GM12878 (cell line): ENCODE results near the gene CAMTA1. TPM values are rescaled to one million over a fixed set of nuclear protein-coding genes. Genes with fewer than 3 reads are reported as not detected.

Experiments used
- ATAC-seq: fragments of 200-7000 bp; cut with Tn5 transposase; 3 replicates; pipeline ENCODE4 v1.9.1; 2020; ENCODE audit warnings: mild to moderate bottlenecking, moderate library complexity
- BruUV-seq: library from RNA; stranded (reverse); fragments of 400-500 nt; replicated peaks from 2 replicates; lab custom pipeline; 2021; lab: Mats Ljungman, UMichigan
- CTCF ChIA-PET: fragments of 300-600 bp; sonication (Branson Sonifier 250); formaldehyde crosslinking; extraction: SDS; loops from one replicate; lab custom pipeline; 2021; ENCODE audit warnings: inconsistent platforms; lab: Yijun Ruan, JAX
- POLR2A ChIA-PET: fragments of 350-600 bp; formaldehyde crosslinking; extraction: SDS; loops from one replicate; lab custom pipeline; 2021; ENCODE audit warnings: inconsistent platforms; lab: Charles Lee
- RAD21 ChIA-PET: fragments of 300-600 bp; sonication (Branson Sonifier 250); formaldehyde crosslinking; loops from one replicate; lab custom pipeline; 2023; ENCODE audit warnings: antibody characterized with exemption; ENCODE audit not compliant: unreplicated experiment; lab: Charles Lee
- SMC1A ChIA-PET: fragments of 300-600 bp; sonication (Branson Sonifier 250); formaldehyde crosslinking; loops from one replicate; lab custom pipeline; 2023; ENCODE audit not compliant: unreplicated experiment, uncharacterized antibody; lab: Charles Lee
- DNase-seq: peaks from one replicate; pipeline ENCODE4 v3.0.0-alpha.2; 2011; ENCODE audit warnings: low read depth, low spot score
- FAIRE-seq: peaks from 3 replicates; lab custom pipeline; 2011; peaks lifted over from hg19 to GRCh38; lab: Jason Lieb, UNC
- H2AFZ ChIP-seq: 2 replicates; pipeline ENCODE4 v1.6.0; 2011; ENCODE audit warnings: low read depth, low read length, control low read depth; ENCODE audit not compliant: control insufficient read depth
- H3K27ac ChIP-seq: 2 replicates; pipeline ENCODE4 v1.5.1; 2011; ENCODE audit warnings: control low read depth; ENCODE audit not compliant: control insufficient read depth, insufficient read depth
- H3K27me3 ChIP-seq, 2 experiments: replicated peaks in 1 of 2; 2 replicates each; pipeline versions ENCODE4 v1.6.0 to v1.6.1; 2011; ENCODE audit warnings: low read length in 1 of 2; ENCODE audit not compliant: control insufficient read depth in 2 of 2, insufficient read depth in 2 of 2
- H3K36me3 ChIP-seq, 2 experiments: 2 replicates each; pipeline ENCODE4 v1.5.1; 2011; ENCODE audit warnings: low read length in 1 of 2; ENCODE audit not compliant: control insufficient read depth in 2 of 2, insufficient read depth in 2 of 2
- H3K4me1 ChIP-seq: 2 replicates; pipeline ENCODE4 v1.6.1; 2011; ENCODE audit warnings: mild to moderate bottlenecking, low read length, moderate library complexity, mixed read lengths; ENCODE audit not compliant: control insufficient read depth, insufficient read depth
- H3K4me2 ChIP-seq: 2 replicates; pipeline ENCODE4 v1.6.0; 2011; ENCODE audit warnings: control low read depth; ENCODE audit not compliant: control insufficient read depth, insufficient read depth
- H3K4me3 ChIP-seq: fragments of 200-600 bp; sonication (generic); 2 replicates; pipeline ENCODE4 v1.5.1; 2016
- H3K79me2 ChIP-seq: 2 replicates; pipeline ENCODE4 v1.6.0; 2011; ENCODE audit warnings: low read length; ENCODE audit not compliant: control insufficient read depth, insufficient read depth
- H3K9ac ChIP-seq: 2 replicates; pipeline ENCODE4 v1.8.0; 2011; ENCODE audit warnings: low read length, control low read depth, mixed read lengths; ENCODE audit not compliant: control insufficient read depth, insufficient read depth
- H3K9me3 ChIP-seq: replicated peaks from 3 replicates; pipeline ENCODE4 v1.5.1; 2011; ENCODE audit warnings: mild to moderate bottlenecking, low read length; ENCODE audit not compliant: control insufficient read depth, insufficient read depth
- H4K20me1 ChIP-seq: 2 replicates; pipeline ENCODE4 v1.6.0; 2011; ENCODE audit not compliant: control insufficient read depth, insufficient read depth
- HDAC2 ChIP-seq: fragments of 200-600 bp; sonication (generic); IDR thresholded peaks from 2 replicates; pipeline ENCODE4 v1.6.1; 2017
- KDM1A ChIP-seq: fragments of 200-600 bp; sonication (generic); IDR thresholded peaks from 2 replicates; pipeline ENCODE4 v1.6.1; 2016; ENCODE audit warnings: borderline replicate concordance
- SMC3 ChIP-seq: IDR thresholded peaks from 2 replicates; pipeline ENCODE4 v1.6.1; 2011; ENCODE audit warnings: low read length, improper control_type of control experiment, borderline replicate concordance
- ZNF274 ChIP-seq: IDR thresholded peaks from one replicate; pipeline ENCODE4 v1.8.0; 2011; ENCODE audit not compliant: insufficient read length, insufficient read depth
- WGBS: methylation state at CpG from one replicate; pipeline ENCODE4 v1.1.6; 2016; ENCODE audit warnings: low lambda C conversion rate; ENCODE audit not compliant: insufficient replicate concordance, insufficient coverage; ENCODE audit errors: missing lambda C conversion rate; 5-methylcytosine and 5-hydroxymethylcytosine counted together
- in situ Hi-C: fragments of 300-500 bp; cut with MboI; formaldehyde crosslinking; loops from 9 replicates; pipeline ENCODE4 v1.14.3; 2018; ENCODE audit warnings: mixed read lengths
- intact Hi-C: fragments of 100-400 bp; cut with micrococcal nuclease; formaldehyde crosslinking; loops from one replicate; pipeline ENCODE4 v1.14.2; 2022; ENCODE audit not compliant: unreplicated experiment
- polyA plus RNA-seq, 11 experiments: library from polyadenylated mRNA; depleted of rRNA in 4 of 11; unstranded in 6 of 11; stranded (reverse) in 5 of 11; fragments of >200 nt; fragmentation: Nextera tagmentation in 4 of 11; fragmentation: Illumina TruSeq in 1 of 11; extraction: Ambion mirVana in 4 of 11; extraction: Trizol in 1 of 11; gene quantifications; 1 replicate in 1 of 11; 2 replicates in 10 of 11; pipeline versions ENCODE4 v1.2.1 to v1.2.3, GENCODE V29; 2011 to 2016; ENCODE audit warnings: inconsistent platforms in 2 of 11, missing spikeins in 2 of 11, low read depth in 1 of 11
- total RNA-seq, 4 experiments: library from RNA; depleted of rRNA in 3 of 4; stranded (reverse); fragments of >200 nt in 3 of 4; fragmentation: Illumina TruSeq in 1 of 4; extraction: Trizol in 1 of 4; gene quantifications; 2 replicates each; pipeline versions ENCODE4 v1.2.1 to v1.2.3, GENCODE V29; 2013 to 2021
- TF ChIP-seq, protein P1 (sequence below): IDR thresholded peaks from 2 replicates; pipeline ENCODE4 v1.6.1; 2011; ENCODE audit warnings: mild to moderate bottlenecking, low read depth, low read length, moderate library complexity; ENCODE audit not compliant: insufficient replicate concordance
- TF ChIP-seq, protein P2 (sequence below): fragments of 450-650 bp; formaldehyde crosslinking; IDR thresholded peaks from 2 replicates; pipeline ENCODE4 v1.5.0; 2022; ENCODE audit warnings: mild to moderate bottlenecking, missing genetic modification characterization
- TF ChIP-seq, protein P3 (sequence below): fragments of 450-650 bp; IDR thresholded peaks from 2 replicates; pipeline ENCODE4 v1.6.1; 2018; ENCODE audit warnings: mild to moderate bottlenecking, low read depth, moderate library complexity; ENCODE audit not compliant: partially characterized antibody
- TF ChIP-seq, protein P4 (sequence below): IDR thresholded peaks from 2 replicates; pipeline ENCODE4 v1.6.1; 2012; ENCODE audit warnings: mild to moderate bottlenecking, low read depth, low read length

The CAMTA1 gene
- total and polyA plus RNA-seq, 10 of the 15 experiments (the other 5 are each of a cell fraction or from before 2014, with no cell fraction given): 37.7 to 148 (median 76.4) TPM

DNA sequence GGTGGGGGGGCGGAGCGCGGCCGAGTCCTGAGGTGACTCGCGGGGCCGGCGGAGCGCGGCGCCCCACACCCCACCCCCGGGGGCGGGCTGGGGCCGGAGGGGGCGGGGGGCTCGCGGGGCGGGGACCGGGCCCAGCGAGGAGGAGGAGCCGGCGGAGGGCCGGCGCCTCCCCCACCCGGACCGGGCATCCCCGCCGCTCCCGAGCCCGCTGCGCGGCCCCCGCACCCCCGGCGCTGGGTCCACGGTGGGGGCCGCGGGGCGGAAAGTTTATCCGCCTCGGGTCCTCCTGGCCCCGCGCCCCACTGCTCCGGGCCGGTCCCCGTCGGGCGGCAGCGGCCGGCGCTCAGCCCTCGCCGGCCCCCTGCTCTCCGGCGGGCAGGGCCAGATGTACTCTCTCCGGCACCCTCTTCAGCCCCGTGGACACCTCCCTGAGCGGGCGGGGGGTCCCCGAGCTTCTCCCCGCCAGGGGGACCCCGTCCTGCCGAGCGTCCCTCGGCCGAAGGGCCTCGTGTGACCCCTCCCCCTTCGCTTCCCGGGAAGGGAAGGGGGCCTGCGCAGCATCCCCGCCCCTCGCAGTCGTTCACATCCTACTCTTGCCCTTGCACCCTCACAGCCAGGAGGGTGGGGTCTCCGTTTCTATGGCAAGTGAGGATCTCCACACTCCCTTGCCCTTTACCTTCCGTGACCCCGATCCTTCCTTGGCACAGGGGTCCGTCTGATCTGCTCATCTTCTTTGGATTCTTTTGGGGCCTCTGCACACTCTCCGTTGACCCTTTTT, 663 bp downstream of the CAMTA1 start:
- H3K27ac ChIP-seq: peak overlapping the region; percentile 64
- TF ChIP-seq, protein P1, sequence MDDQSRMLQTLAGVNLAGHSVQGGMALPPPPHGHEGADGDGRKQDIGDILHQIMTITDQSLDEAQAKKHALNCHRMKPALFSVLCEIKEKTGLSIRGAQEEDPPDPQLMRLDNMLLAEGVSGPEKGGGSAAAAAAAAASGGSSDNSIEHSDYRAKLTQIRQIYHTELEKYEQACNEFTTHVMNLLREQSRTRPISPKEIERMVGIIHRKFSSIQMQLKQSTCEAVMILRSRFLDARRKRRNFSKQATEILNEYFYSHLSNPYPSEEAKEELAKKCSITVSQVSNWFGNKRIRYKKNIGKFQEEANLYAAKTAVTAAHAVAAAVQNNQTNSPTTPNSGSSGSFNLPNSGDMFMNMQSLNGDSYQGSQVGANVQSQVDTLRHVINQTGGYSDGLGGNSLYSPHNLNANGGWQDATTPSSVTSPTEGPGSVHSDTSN: no peak
- TF ChIP-seq ZNF274 (no peak), KDM1A (no peak), HDAC2 (no peak), SMC3 (no peak)
- TF ChIP-seq, protein P2, sequence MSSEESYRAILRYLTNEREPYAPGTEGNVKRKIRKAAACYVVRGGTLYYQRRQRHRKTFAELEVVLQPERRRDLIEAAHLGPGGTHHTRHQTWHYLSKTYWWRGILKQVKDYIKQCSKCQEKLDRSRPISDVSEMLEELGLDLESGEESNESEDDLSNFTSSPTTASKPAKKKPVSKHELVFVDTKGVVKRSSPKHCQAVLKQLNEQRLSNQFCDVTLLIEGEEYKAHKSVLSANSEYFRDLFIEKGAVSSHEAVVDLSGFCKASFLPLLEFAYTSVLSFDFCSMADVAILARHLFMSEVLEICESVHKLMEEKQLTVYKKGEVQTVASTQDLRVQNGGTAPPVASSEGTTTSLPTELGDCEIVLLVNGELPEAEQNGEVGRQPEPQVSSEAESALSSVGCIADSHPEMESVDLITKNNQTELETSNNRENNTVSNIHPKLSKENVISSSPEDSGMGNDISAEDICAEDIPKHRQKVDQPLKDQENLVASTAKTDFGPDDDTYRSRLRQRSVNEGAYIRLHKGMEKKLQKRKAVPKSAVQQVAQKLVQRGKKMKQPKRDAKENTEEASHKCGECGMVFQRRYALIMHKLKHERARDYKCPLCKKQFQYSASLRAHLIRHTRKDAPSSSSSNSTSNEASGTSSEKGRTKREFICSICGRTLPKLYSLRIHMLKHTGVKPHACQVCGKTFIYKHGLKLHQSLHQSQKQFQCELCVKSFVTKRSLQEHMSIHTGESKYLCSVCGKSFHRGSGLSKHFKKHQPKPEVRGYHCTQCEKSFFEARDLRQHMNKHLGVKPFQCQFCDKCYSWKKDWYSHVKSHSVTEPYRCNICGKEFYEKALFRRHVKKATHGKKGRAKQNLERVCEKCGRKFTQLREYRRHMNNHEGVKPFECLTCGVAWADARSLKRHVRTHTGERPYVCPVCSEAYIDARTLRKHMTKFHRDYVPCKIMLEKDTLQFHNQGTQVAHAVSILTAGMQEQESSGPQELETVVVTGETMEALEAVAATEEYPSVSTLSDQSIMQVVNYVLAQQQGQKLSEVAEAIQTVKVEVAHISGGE (CRISPR knock-in tag): no peak
- TF ChIP-seq, protein P3, sequence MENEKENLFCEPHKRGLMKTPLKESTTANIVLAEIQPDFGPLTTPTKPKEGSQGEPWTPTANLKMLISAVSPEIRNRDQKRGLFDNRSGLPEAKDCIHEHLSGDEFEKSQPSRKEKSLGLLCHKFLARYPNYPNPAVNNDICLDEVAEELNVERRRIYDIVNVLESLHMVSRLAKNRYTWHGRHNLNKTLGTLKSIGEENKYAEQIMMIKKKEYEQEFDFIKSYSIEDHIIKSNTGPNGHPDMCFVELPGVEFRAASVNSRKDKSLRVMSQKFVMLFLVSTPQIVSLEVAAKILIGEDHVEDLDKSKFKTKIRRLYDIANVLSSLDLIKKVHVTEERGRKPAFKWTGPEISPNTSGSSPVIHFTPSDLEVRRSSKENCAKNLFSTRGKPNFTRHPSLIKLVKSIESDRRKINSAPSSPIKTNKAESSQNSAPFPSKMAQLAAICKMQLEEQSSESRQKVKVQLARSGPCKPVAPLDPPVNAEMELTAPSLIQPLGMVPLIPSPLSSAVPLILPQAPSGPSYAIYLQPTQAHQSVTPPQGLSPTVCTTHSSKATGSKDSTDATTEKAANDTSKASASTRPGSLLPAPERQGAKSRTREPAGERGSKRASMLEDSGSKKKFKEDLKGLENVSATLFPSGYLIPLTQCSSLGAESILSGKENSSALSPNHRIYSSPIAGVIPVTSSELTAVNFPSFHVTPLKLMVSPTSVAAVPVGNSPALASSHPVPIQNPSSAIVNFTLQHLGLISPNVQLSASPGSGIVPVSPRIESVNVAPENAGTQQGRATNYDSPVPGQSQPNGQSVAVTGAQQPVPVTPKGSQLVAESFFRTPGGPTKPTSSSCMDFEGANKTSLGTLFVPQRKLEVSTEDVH: no peak
- TF ChIP-seq, protein P4, sequence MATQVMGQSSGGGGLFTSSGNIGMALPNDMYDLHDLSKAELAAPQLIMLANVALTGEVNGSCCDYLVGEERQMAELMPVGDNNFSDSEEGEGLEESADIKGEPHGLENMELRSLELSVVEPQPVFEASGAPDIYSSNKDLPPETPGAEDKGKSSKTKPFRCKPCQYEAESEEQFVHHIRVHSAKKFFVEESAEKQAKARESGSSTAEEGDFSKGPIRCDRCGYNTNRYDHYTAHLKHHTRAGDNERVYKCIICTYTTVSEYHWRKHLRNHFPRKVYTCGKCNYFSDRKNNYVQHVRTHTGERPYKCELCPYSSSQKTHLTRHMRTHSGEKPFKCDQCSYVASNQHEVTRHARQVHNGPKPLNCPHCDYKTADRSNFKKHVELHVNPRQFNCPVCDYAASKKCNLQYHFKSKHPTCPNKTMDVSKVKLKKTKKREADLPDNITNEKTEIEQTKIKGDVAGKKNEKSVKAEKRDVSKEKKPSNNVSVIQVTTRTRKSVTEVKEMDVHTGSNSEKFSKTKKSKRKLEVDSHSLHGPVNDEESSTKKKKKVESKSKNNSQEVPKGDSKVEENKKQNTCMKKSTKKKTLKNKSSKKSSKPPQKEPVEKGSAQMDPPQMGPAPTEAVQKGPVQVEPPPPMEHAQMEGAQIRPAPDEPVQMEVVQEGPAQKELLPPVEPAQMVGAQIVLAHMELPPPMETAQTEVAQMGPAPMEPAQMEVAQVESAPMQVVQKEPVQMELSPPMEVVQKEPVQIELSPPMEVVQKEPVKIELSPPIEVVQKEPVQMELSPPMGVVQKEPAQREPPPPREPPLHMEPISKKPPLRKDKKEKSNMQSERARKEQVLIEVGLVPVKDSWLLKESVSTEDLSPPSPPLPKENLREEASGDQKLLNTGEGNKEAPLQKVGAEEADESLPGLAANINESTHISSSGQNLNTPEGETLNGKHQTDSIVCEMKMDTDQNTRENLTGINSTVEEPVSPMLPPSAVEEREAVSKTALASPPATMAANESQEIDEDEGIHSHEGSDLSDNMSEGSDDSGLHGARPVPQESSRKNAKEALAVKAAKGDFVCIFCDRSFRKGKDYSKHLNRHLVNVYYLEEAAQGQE: no peak

More for the DNA sequence above, 663 bp downstream of the CAMTA1 start:
- BruUV-seq: no TSS peak
- DNase-seq (no peak), ATAC-seq (no peak), FAIRE-seq (no peak)
- Histone ChIP-seq H4K20me1 (peaks cover 2% of the 10 kb centered on the region; the same call in 1 of the 2 replicates), H3K9ac (peak overlapping the region; percentile 80), H3K9me3 (no peaks in the 10 kb centered on the region), H3K27me3 (no peaks in the 10 kb centered on the region), H3K36me3 (no peaks in the 10 kb centered on the region), H3K4me2 (peak overlapping the region; percentile 86), H3K4me3 (peak overlapping the region; percentile 71), H2AFZ (peak overlapping the region; percentile 20), H3K79me2 (peaks cover 58% of the 10 kb centered on the region), H3K4me1 (no peaks in the 10 kb centered on the region)
- intact Hi-C loops (loop anchor here (1.0 to 10.0 kb wide), 3 partner anchors 37 to 171 kb away; partner anchors contain the start of gene PHF13), in situ Hi-C loops (no loop called here)
- ChIA-PET SMC1A (interaction anchor here (2.0 kb wide), 1 partner anchor 20 kb away, joined by 5 read pairs; no protein-coding TSS in a partner anchor), CTCF (interaction anchor here (0.6 to 1.3 kb wide), 3 partner anchors 19 to 104 kb away, joined by 3 to 4 read pairs (median 3); no protein-coding TSS in a partner anchor), POLR2A (interaction anchor here (1.4 kb wide), 1 partner anchor 39 kb away, joined by 5 read pairs; no protein-coding TSS in a partner anchor), RAD21 (interaction anchor here (1.1 to 1.8 kb wide), 3 partner anchors 39 to 103 kb away, joined by 3 to 8 read pairs (median 3); no protein-coding TSS in a partner anchor)
- WGBS: 7% methylated on average over 24 of the region's 78 CpGs
